WI38 (cell line): ENCODE data around the gene ATP6V0A4.

Experiments used
- H3K4me3 ChIP-seq: 2 replicates; pipeline ENCODE4 v1.5.1; 2011; ENCODE audit warnings: low read depth, mild to moderate bottlenecking, control low read depth, low read length
- TF ChIP-seq, protein P1 (sequence below): IDR thresholded peaks from 2 replicates; pipeline ENCODE4 v1.5.1; 2012; ENCODE audit warnings: low read depth, mild to moderate bottlenecking, control low read depth, low read length

ATP6V0A4 gene

DNA sequence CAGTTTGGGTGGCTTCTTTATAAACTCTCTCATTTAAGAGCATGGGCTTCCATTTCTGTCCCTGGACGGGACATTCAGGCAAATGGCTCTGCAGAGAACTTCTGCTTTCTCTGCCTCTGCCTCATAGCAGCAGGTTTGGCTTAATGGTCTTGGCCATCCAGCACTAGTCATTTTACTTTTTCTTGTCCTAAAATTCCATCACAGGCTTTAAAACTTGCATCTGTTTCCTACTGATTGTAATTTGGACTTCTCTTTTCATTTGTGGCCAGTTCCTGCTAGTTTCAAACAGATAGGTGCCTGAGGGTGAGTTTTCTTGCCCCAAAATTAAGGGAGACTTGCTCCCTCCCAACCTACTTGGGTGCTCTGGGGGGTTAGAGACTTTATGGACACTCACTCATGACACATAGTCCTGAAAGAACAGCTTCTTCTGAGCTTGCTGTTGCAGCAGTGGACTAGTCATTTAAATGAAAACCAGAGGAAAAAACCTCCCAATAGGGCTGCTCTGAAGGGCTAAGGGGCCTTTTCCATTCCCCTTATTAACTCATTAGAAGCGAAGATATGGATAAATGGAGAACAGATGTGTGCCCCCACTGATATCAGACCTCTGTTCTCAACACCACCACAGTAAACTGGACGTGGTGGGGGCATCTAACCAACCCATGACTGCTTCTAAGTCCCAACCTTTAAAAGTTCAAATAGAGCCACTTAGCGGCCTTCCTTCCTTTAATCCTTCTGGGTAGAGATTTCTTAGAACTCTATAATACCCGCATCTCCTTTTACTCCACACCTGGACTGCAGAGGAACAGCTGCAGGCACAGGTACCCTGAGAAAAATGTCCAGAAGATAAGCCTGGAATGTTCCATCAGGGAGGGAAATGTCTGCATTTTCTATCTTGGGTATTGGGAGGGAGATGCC is 135.7 kb downstream of the ATP6V0A4 start:
- no peak overlapping the region for H3K4me3 ChIP-seq
- TF ChIP-seq, protein P1, sequence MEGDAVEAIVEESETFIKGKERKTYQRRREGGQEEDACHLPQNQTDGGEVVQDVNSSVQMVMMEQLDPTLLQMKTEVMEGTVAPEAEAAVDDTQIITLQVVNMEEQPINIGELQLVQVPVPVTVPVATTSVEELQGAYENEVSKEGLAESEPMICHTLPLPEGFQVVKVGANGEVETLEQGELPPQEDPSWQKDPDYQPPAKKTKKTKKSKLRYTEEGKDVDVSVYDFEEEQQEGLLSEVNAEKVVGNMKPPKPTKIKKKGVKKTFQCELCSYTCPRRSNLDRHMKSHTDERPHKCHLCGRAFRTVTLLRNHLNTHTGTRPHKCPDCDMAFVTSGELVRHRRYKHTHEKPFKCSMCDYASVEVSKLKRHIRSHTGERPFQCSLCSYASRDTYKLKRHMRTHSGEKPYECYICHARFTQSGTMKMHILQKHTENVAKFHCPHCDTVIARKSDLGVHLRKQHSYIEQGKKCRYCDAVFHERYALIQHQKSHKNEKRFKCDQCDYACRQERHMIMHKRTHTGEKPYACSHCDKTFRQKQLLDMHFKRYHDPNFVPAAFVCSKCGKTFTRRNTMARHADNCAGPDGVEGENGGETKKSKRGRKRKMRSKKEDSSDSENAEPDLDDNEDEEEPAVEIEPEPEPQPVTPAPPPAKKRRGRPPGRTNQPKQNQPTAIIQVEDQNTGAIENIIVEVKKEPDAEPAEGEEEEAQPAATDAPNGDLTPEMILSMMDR, result no peak

DNA sequence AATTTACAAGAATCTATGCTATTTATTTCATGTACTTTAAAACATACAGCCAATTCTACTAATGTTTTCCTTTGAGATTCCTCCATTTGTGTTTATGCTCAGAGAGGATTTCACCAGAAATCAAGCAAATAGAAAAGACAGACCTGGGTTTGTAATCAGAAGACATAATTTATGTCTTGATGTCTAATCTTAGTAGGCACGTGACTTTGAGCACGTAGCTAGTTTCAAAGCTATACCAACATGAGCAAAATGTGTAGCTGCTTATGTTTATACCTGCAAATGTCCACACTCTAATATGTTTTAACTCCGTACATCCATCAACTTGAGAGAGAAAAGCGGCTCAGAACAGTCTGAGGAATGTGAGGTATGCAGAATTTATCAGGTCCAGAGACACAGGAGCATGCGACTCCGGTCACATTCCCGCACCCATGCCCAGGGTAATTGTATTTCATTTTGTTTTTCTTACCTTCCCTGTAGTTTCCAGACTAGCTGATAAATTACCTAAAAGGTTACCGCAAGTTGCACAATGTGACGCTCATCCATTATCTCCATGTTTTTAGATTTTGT is 136.8 kb downstream of the ATP6V0A4 start:
- no peak overlapping the region for H3K4me3 ChIP-seq
- TF ChIP-seq, protein P1, result no peak

- TF ChIP-seq, protein P1, result no peak
- H3K4me3 ChIP-seq, result no peak overlapping the region
Observed at GRCh38 chr7:138658889-138659288, 139.1 kb downstream of the ATP6V0A4 start.

- TF ChIP-seq, protein P1, result no peak
- H3K4me3 ChIP-seq, result no peak overlapping the region
Observed at GRCh38 chr7:138657854-138658386, 140.1 kb downstream of the ATP6V0A4 start.

DNA sequence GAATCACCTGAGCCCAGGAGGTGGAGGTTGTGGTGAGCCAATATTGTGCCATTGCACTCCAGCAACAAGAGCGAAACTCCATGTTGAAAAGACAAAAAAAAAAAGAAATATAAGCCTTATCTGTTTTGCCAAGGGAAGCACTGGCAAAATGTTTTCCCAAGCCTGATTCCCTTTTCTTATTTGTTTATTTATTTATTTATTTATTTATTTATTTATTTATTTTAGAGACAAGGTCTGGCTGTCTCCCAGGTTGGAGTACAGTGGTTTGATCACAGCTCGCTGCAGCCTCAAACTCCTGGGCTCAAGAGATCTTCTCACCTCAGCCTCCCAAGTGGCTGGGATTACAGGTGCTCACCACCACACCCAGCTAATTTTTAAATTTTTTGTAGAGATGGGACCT is 141.0 kb downstream of the ATP6V0A4 start:
- no peak overlapping the region for H3K4me3 ChIP-seq
- TF ChIP-seq, protein P1, result no peak
